GM19239 (cell line): ENCODE measurements around the gene HELLS.
"Not testable (repeated sequence)": the region's sequence is repeated elsewhere in the genome, so short reads cannot be mapped to it uniquely, and the experiment has no call there.

ENCODE experiments used
- DNase-seq: peaks from one replicate; pipeline ENCODE4 v3.0.0; 2011; ENCODE audit warnings: low spot score; ENCODE audit not compliant: insufficient read length
- FAIRE-seq: peaks from 2 replicates; lab custom pipeline; 2011; peaks lifted over from hg19 to GRCh38; lab: Jason Lieb, UNC

HELLS gene

GRCh38 chr10:94545391-94546048 is at the start of gene HELLS:
Gene HELLS, plus strand, starts transcription at chr10:94545788. Its CDS starts 134 bp downstream, at chr10:94545922.
- peak; percentile 58 for DNase-seq
- FAIRE-seq: peak; percentile 92

DNA sequence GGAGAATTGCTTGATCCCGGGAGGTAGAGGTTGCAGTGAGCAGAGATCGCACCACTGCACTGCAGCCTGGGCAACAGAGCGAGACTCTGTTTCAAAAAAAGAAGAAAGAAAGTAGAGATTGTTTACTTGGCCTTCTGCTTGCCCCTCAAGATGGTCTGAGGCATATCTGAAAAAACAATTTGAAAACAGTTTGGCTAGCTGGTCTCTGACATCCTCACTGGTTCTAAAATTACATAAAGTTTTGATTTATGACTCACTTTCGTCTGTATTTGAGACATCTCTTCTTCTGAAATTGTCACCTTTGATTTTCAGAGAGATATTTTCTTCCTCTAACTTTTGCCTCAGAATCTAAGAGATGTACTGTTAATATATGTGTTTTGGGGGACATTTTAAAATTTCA is 49.6 kb upstream of the HELLS start:
- DNase-seq (no peak), FAIRE-seq (peak; percentile 31)

- no peak for DNase-seq
- no peak for FAIRE-seq
Measured at GRCh38 chr10:94496646-94497045, 48.9 kb upstream of the HELLS start.

GRCh38 chr10:94500063-94500462 is 45.5 kb upstream of the HELLS start:
- FAIRE-seq (peak; percentile 14), DNase-seq (no peak)

- FAIRE-seq: no peak
Measured at GRCh38 chr10:94521276-94522250, 24.0 kb upstream of the HELLS start.

DNA sequence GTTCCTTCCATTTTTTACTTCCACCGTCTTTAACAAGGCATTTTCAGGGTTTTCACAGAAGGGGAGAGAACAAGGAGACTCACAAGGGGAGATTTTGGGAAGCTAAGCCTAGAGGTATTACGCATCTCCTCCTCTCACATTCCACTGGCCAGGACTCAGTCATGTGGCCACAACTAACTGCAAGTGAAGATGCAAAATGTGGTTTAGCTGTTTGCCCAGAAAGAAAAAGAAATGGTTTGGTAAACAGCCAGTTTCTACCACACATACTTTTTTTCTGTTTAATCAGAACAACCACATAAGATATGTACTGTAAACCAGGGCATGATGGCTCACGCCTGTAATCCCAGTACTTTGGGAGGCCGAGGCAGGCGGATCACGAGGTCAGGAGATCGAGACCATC is 21.4 kb upstream of the HELLS start:
- FAIRE-seq (no peak), DNase-seq (no peak)

More at GRCh38 chr10:94521276-94522250, 24.0 kb upstream of the HELLS start:
- no peak for DNase-seq

- no peak for DNase-seq
- no peak for FAIRE-seq
Measured at GRCh38 chr10:94524711-94525110, 20.9 kb upstream of the HELLS start.

GRCh38 chr10:94531550-94531949 is 14.0 kb upstream of the HELLS start:
- FAIRE-seq, DNase-seq: not testable (repeated sequence)

- no peak for DNase-seq
- no peak for FAIRE-seq
Measured at GRCh38 chr10:94533027-94533426, 12.6 kb upstream of the HELLS start.

DNA sequence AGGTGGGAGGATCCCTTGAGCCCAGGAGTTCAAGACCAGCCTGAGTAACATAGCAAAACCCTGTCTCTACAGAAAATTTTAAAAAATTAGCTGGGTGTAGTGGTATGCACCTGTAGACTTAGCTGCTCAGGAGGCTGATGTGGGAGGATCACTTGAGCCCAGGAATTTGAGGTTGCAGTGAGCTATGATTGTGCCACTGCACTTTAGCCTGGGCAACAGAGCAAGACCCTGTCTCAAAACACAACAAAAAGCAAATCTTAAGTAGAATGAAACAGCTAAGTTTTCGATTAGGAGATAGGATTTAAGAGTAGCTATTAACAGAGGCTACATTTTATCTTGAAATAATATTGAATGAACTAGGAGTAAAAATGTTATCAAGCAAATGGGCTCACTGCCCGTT is 3.3 kb upstream of the HELLS start:
- not testable (repeated sequence) for FAIRE-seq, DNase-seq

- FAIRE-seq: peak; percentile 23
- no peak for DNase-seq
Measured at GRCh38 chr10:94546049-94546900, 687 bp downstream of the HELLS start.

DNA sequence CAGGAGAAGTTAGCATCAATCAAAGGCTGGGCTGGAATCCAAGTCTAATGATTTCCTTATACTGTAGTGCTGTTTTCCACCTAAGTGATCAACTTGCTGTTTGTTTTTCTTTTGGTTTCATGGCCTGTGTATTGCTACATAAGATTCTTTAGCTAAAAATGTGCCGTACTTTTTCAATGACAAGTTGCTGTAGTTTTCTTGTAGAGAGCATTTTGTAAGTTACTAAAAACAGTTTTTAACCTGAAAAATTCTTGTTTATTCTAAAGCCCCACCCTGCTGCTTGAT is 1.3 kb downstream of the HELLS start:
- FAIRE-seq: peak; percentile 76
- DNase-seq: no peak

- no peak for FAIRE-seq
- no peak for DNase-seq
Measured at GRCh38 chr10:94549221-94549620, 3.6 kb downstream of the HELLS start.

- DNase-seq, FAIRE-seq: not testable (repeated sequence)
Measured at GRCh38 chr10:94567714-94568307, 22.2 kb downstream of the HELLS start.

DNA sequence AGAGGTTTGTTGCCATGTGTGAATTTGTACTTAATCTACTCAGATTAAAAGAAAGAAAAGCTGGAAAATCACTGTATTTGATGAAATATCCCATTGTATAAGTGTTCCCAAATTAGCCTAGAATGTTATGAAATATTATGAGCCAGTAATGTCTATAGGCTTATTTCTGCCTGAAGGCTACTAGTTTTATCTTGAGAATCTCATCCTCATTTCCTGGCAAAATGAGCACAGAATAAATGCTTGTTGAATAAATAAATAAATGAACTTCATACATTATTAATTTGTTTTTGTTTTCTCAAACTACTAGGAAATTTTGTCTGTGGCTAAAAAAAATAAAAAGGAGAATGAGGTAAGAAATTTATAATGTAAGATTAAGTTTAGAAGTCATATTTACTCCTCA is 25.5 kb downstream of the HELLS start:
- FAIRE-seq (no peak), DNase-seq (no peak)

GRCh38 chr10:94571528-94571927 is 25.9 kb downstream of the HELLS start:
- DNase-seq (no peak), FAIRE-seq (no peak)

DNA sequence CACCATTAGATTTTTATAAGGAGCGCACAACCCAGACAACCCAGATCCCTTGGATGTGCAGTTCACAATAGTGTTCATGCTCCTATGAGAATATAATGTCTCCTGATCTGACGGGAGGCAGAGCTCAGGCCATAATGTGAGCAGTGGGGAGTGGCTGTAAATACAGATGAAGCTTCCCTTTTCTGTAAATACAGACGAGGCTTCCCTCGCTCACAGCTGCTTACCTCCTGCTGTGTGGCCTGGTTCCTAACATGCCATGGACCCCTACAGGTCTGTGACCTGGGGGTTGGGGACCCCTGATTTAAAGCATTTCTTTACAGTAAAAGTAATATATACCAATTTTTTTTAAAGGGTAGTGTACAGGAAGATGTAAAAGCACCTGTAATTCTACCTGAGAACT is 33.2 kb downstream of the HELLS start:
- no peak for DNase-seq
- FAIRE-seq: no peak

DNA sequence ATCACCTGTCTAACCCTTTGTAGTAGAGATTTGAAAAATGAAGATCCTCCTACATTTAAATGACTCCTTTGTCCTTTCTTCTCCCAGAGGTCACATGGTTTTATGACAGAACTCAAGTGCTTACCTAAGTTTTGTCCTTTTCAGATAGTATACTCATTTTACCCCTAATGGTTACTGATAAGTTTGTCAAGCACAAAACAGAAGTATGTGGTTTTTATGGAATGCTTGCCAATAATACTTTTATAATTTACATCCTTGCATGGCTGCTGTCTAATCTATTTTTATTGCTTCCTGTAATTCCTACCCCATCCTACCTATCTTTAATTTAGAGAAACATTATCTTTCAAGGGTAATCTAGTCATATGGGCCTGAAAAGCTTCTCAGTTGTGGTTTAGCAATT is 37.5 kb downstream of the HELLS start:
- DNase-seq (no peak), FAIRE-seq (peak; percentile 49)

GRCh38 chr10:94591461-94592205 is 46.0 kb downstream of the HELLS start:
- DNase-seq: no peak
- peak; percentile 39 for FAIRE-seq
